HG03342 (cell line): ENCODE measurements around the gene ANTXR2.
"Not testable (repeated sequence)": the region's sequence is repeated elsewhere in the genome, so short reads cannot be mapped to it uniquely, and the experiment has no call there.

Source experiments
- ATAC-seq: cut with Tn5 transposase; IDR thresholded peaks from one replicate; pipeline ENCODE4 v1.9.1; 2021; ENCODE audit warnings: mild to moderate bottlenecking, moderate library complexity; ENCODE audit not compliant: unreplicated experiment

Gene ANTXR2

GRCh38 chr4:80072744-80073472 is at the start of gene ANTXR2:
TSS of gene ANTXR2 (minus strand) at chr4:80073229. CDS start at chr4:80072560, 669 bp downstream.
- peak; percentile 66 for ATAC-seq

- not testable (repeated sequence) for ATAC-seq
Measured at GRCh38 chr4:80121815-80122214, 48.8 kb upstream of the ANTXR2 start.

GRCh38 chr4:80119620-80120019 is 46.6 kb upstream of the ANTXR2 start:
- ATAC-seq, result not testable (repeated sequence)

- no peak for ATAC-seq
Measured at GRCh38 chr4:80116516-80116915, 43.5 kb upstream of the ANTXR2 start.

GRCh38 chr4:80115368-80116181 is 42.5 kb upstream of the ANTXR2 start:
- no peak for ATAC-seq

- no peak for ATAC-seq
Measured at GRCh38 chr4:80114732-80115265, 41.8 kb upstream of the ANTXR2 start.

GRCh38 chr4:80113615-80114014 is 40.6 kb upstream of the ANTXR2 start:
- no peak for ATAC-seq

GRCh38 chr4:80112236-80112635 is 39.2 kb upstream of the ANTXR2 start:
- no peak for ATAC-seq

- ATAC-seq, result no peak
Measured at GRCh38 chr4:80111276-80111675, 38.2 kb upstream of the ANTXR2 start.

- ATAC-seq, result no peak
Measured at GRCh38 chr4:80107374-80107773, 34.3 kb upstream of the ANTXR2 start.

- ATAC-seq, result no peak
Measured at GRCh38 chr4:80104927-80105326, 31.9 kb upstream of the ANTXR2 start.

GRCh38 chr4:80103629-80104028 is 30.6 kb upstream of the ANTXR2 start:
- ATAC-seq, result no peak

- ATAC-seq, result no peak
Measured at GRCh38 chr4:80101792-80102116, 28.7 kb upstream of the ANTXR2 start.

- no peak for ATAC-seq
Measured at GRCh38 chr4:80101071-80101791, 28.2 kb upstream of the ANTXR2 start.

GRCh38 chr4:80099671-80100070 is 26.6 kb upstream of the ANTXR2 start:
- no peak for ATAC-seq

GRCh38 chr4:80098635-80099034 is 25.6 kb upstream of the ANTXR2 start:
- ATAC-seq, result no peak

- ATAC-seq, result no peak
Measured at GRCh38 chr4:80097400-80098177, 24.6 kb upstream of the ANTXR2 start.

- no peak for ATAC-seq
Measured at GRCh38 chr4:80096175-80096850, 23.3 kb upstream of the ANTXR2 start.

- ATAC-seq, result no peak
Measured at GRCh38 chr4:80094191-80094590, 21.2 kb upstream of the ANTXR2 start.

- ATAC-seq, result no peak
Measured at GRCh38 chr4:80093563-80093962, 20.5 kb upstream of the ANTXR2 start.
